ENCODE data around the gene LIMS1. TPM values are rescaled to one million over a fixed set of nuclear protein-coding genes. Genes with fewer than 3 reads are reported as not detected.
A peak's percentile ranks its signal among the peaks of the same experiment; 100 is the strongest.

LIMS1 gene
- total and polyA plus RNA-seq, 2 of the 13 experiments (the other 11 are each of a cell fraction or from before 2014, with no cell fraction given), result 38.3 to 49.6 TPM

GRCh38 chr2:108571286-108571685, 37.0 kb downstream of the LIMS1 start:
- intact Hi-C loops (cut with micrococcal nuclease; ENCODE audit: unreplicated experiment) (no loop called here), in situ Hi-C loops (cut with HindIII; ENCODE audit: extremely low pct_ligation_motif_present, low pct_unique_long_range_greater_than_20kb) (no loop called here)
- WGBS (ENCODE audit: low lambda C conversion rate), result 89% methylated on average over 3 of the region's 3 CpGs
- no peaks in the 10 kb centered on the region for H3K27me3 ChIP-seq (ENCODE audit: control insufficient read depth in 1 of 2, insufficient read depth in 2 of 2, low read length in 2 of 2)
- H3K4me3 ChIP-seq (replicated peaks in 1 of 3; ENCODE audit: insufficient read depth in 1 of 3, low read depth in 2 of 3, low read length in 3 of 3), result no peak overlapping the region
- ChIA-PET CTCF (ENCODE audit: low intra/inter-chr PET ratio, low total read pairs) (no interaction called here), POLR2A (interaction anchor here (1.5 kb wide), 1 partner anchor 38 kb away, joined by 4 read pairs; no protein-coding TSS in a partner anchor)
- H3K27ac ChIP-seq (ENCODE audit: extremely low read length, insufficient read depth, low read length), result no peak overlapping the region
- ATAC-seq (no peak), FAIRE-seq (no peak), DNase-seq (ENCODE audit: low spot score) (no peak)
- H3K9ac ChIP-seq (ENCODE audit: insufficient read depth, low read depth, low read length), result no peak overlapping the region
- no peaks in the 10 kb centered on the region for H3K36me3 ChIP-seq (replicated peaks in 1 of 2; ENCODE audit: control insufficient read depth in 1 of 2, insufficient read depth in 2 of 2, low read length in 2 of 2)
- no peak overlapping the region for H2AFZ ChIP-seq (ENCODE audit: low read length)
- H3K79me2 ChIP-seq (ENCODE audit: insufficient read depth, low read length), result peaks cover 78% of the 10 kb centered on the region
- no peak overlapping the region for H3K4me2 ChIP-seq (ENCODE audit: low read depth, low read length)
- no TSS peak for BruUV-seq (replicated peaks)
- TF ChIP-seq, protein P1, sequence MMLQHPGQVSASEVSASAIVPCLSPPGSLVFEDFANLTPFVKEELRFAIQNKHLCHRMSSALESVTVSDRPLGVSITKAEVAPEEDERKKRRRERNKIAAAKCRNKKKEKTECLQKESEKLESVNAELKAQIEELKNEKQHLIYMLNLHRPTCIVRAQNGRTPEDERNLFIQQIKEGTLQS (CRISPR knock-in tag; IDR thresholded peaks at IDR 0.05), result no peak
- peak; percentile 60 for TF ChIP-seq ZNF18 (CRISPR knock-in tag; IDR thresholded peaks at IDR 0.05; ENCODE audit: insufficient replicate concordance)
- peaks cover 29% of the 10 kb centered on the region for H3K4me1 ChIP-seq (ENCODE audit: insufficient read depth, low read length)
- no peaks in the 10 kb centered on the region for H4K20me1 ChIP-seq (ENCODE audit: insufficient read depth, low read length)
- no peaks in the 10 kb centered on the region for H3K9me3 ChIP-seq (ENCODE audit: low read length)

GRCh38 chr2:108573061-108573460, 38.8 kb downstream of the LIMS1 start:
- no TSS peak for BruUV-seq (replicated peaks)
- CTCF ChIA-PET (ENCODE audit: low intra/inter-chr PET ratio, low total read pairs), result no interaction called here
- Histone ChIP-seq H3K79me2 (ENCODE audit: insufficient read depth, low read length) (peaks cover 79% of the 10 kb centered on the region), H3K4me2 (ENCODE audit: low read depth, low read length) (no peak overlapping the region), H3K27ac (ENCODE audit: extremely low read length, insufficient read depth, low read length) (no peak overlapping the region), H3K9ac (ENCODE audit: insufficient read depth, low read depth, low read length) (no peak overlapping the region), H3K36me3 (replicated peaks in 1 of 2; ENCODE audit: control insufficient read depth in 1 of 2, insufficient read depth in 2 of 2, low read length in 2 of 2) (no peaks in the 10 kb centered on the region), H3K27me3 (ENCODE audit: control insufficient read depth in 1 of 2, insufficient read depth in 2 of 2, low read length in 2 of 2) (no peaks in the 10 kb centered on the region), H3K4me1 (ENCODE audit: insufficient read depth, low read length) (peaks cover 44% of the 10 kb centered on the region), H4K20me1 (ENCODE audit: insufficient read depth, low read length) (0 out of 2 replicates have a peak, but pooled peaks cover 5% of the 10 kb centered on the region), H2AFZ (ENCODE audit: low read length) (no peak overlapping the region), H3K9me3 (ENCODE audit: low read length) (no peaks in the 10 kb centered on the region), H3K4me3 (replicated peaks in 1 of 3; ENCODE audit: insufficient read depth in 1 of 3, low read depth in 2 of 3, low read length in 3 of 3) (no peak overlapping the region)
- no peak for FAIRE-seq
- in situ Hi-C loops (cut with HindIII; ENCODE audit: extremely low pct_ligation_motif_present, low pct_unique_long_range_greater_than_20kb) (no loop called here), intact Hi-C loops (cut with micrococcal nuclease; ENCODE audit: unreplicated experiment) (no loop called here)
- no peak for ATAC-seq
- 90% methylated on average over 3 of the region's 3 CpGs for WGBS (ENCODE audit: low lambda C conversion rate)
- POLR2A ChIA-PET, result no interaction called here
- no peak for DNase-seq (ENCODE audit: low spot score)
- TF ChIP-seq ZMYM2 (CRISPR knock-in tag; IDR thresholded peaks at IDR 0.05) (no peak), ZNF383 (CRISPR knock-in tag; IDR thresholded peaks at IDR 0.05; ENCODE audit: borderline replicate concordance) (no peak), ZC3H4 (CRISPR knock-in tag; IDR thresholded peaks at IDR 0.05; ENCODE audit: borderline replicate concordance) (no peak), CEBPB (IDR thresholded peaks at IDR 0.05; ENCODE audit: borderline replicate concordance, low read depth, low read length) (no peak), TBL1XR1 (IDR thresholded peaks at IDR 0.05; ENCODE audit: borderline replicate concordance, low read length, partially characterized antibody) (no peak), ZNF296 (CRISPR knock-in tag; conservative IDR thresholded peaks at IDR 0.05) (no peak), ZNF777 (CRISPR knock-in tag; IDR thresholded peaks at IDR 0.05) (no peak)
- TF ChIP-seq, protein P2, sequence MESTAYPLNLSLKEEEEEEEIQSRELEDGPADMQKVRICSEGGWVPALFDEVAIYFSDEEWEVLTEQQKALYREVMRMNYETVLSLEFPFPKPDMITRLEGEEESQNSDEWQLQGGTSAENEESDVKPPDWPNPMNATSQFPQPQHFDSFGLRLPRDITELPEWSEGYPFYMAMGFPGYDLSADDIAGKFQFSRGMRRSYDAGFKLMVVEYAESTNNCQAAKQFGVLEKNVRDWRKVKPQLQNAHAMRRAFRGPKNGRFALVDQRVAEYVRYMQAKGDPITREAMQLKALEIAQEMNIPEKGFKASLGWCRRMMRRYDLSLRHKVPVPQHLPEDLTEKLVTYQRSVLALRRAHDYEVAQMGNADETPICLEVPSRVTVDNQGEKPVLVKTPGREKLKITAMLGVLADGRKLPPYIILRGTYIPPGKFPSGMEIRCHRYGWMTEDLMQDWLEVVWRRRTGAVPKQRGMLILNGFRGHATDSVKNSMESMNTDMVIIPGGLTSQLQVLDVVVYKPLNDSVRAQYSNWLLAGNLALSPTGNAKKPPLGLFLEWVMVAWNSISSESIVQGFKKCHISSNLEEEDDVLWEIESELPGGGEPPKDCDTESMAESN (CRISPR knock-in tag; conservative IDR thresholded peaks at IDR 0.05), result no peak
- TF ChIP-seq, protein P3, sequence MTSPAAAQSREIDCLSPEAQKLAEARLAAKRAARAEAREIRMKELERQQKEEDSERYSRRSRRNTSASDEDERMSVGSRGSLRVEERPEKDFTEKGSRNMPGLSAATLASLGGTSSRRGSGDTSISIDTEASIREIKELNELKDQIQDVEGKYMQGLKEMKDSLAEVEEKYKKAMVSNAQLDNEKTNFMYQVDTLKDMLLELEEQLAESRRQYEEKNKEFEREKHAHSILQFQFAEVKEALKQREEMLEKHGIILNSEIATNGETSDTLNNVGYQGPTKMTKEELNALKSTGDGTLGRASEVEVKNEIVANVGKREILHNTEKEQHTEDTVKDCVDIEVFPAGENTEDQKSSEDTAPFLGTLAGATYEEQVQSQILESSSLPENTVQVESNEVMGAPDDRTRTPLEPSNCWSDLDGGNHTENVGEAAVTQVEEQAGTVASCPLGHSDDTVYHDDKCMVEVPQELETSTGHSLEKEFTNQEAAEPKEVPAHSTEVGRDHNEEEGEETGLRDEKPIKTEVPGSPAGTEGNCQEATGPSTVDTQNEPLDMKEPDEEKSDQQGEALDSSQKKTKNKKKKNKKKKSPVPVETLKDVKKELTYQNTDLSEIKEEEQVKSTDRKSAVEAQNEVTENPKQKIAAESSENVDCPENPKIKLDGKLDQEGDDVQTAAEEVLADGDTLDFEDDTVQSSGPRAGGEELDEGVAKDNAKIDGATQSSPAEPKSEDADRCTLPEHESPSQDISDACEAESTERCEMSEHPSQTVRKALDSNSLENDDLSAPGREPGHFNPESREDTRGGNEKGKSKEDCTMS (CRISPR knock-in tag; conservative IDR thresholded peaks at IDR 0.05), result no peak
